GM19455 (cell line): ENCODE results near the gene CSF2RB.

Source experiments
- ATAC-seq: cut with Tn5 transposase; IDR thresholded peaks from one replicate; pipeline ENCODE4 v1.9.1; 2021; ENCODE audit not compliant: unreplicated experiment

Gene CSF2RB

DNA sequence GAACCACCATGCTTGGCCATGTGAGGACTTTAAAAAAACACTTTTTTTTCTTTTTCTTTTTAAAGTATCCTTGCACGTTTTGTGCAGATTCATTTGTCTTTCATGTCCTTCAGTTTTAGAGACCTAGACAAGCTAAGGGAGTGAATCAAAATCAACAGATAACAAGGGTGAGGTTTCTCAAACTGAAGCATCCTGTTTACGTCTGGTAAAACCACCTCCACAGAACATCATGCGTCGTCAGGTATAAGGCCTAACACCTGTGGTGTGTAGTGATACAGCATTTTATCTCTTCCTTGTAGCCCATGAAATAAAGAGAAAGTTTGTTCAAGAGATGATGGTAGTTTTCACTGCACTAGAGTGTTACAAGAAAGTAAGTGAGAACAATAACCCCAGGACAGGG is 26.3 kb upstream of the CSF2RB start:
- no peak for ATAC-seq

GRCh38 chr22:36891646-36892045 is 21.8 kb upstream of the CSF2RB start:
- ATAC-seq = no peak

DNA sequence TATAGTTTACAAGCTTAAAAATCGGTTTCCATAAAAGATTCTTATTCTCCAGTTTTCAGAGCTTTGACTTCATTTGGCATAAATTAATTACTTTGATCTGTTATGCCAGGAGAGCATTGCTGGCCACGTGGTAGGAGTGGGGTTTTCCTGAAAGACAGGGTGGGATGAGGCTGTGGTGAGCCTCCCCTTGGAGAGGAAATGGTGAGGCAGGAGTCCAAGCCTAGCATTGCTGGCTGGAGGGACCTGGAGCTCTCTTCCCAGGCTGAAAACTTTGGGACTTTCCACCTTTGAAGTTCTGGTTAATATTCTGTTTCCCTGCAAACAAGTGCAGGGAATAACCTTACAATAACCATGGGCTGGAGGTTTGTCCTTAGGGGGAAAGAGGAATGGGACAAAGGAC is 21.1 kb upstream of the CSF2RB start:
- no peak for ATAC-seq

DNA sequence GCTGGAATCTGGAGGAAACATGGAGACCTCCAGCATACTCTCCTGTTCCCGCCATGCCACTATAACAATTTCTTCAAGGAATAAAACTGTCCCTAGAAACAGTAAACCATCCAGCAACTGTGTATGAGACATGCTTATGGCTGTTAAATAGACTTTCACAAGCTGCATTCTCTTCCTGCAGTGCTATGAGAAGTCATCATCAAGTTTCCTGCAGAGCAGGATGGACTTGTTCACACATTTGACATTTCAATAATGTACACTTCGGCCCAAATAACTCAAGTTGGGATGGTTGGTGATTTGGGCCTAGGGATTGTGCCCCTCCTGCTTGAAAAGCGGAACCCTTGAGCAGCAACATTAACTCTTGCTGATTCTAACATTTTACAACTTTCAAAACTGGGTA is 20.2 kb upstream of the CSF2RB start:
- no peak for ATAC-seq

- no peak for ATAC-seq
Measured at GRCh38 chr22:36894266-36894665, 19.2 kb upstream of the CSF2RB start.

- ATAC-seq = no peak
Measured at GRCh38 chr22:36897611-36898010, 15.8 kb upstream of the CSF2RB start.

GRCh38 chr22:36898690-36899089 is 14.7 kb upstream of the CSF2RB start:
- no peak for ATAC-seq

DNA sequence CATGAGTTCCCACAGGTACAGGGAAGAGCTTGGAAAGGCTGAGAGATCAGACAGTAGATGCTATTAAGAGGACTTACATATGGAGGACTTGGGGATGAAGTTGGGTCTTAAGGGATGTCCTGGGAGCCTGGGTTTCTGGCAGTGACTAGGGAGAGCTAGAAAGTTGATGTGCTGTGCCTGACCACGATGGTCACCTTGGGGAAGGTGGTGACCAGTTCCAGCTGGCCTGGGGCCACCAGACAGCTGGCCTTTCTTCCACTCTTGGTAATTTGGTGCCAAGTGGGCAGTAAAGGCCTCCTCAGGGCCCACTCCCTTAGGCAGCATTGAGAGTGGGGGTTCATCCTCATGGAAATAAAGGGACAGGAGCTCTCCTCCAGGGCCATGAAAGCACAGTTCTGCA is 13.9 kb upstream of the CSF2RB start:
- ATAC-seq = no peak

DNA sequence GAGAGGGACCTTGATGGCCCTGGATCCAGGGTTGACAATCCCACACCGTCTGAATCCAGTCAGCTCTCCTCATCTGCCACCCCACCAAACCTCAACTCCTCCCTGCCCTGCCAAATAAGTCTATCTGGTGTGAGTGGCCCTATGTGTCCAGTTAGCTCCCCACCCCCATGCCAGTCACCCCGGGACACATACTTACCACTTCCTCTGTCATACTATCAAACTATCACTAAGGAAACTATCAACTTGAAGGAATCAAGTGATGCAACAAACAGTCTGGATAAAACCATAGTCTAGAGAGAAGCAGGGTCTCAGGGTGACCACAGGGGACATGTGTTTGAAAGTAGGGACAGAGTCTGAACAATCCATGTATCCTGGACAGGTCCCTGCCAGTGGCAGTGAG is 13.2 kb upstream of the CSF2RB start:
- ATAC-seq = no peak

GRCh38 chr22:36900880-36901279 is 12.5 kb upstream of the CSF2RB start:
- no peak for ATAC-seq

DNA sequence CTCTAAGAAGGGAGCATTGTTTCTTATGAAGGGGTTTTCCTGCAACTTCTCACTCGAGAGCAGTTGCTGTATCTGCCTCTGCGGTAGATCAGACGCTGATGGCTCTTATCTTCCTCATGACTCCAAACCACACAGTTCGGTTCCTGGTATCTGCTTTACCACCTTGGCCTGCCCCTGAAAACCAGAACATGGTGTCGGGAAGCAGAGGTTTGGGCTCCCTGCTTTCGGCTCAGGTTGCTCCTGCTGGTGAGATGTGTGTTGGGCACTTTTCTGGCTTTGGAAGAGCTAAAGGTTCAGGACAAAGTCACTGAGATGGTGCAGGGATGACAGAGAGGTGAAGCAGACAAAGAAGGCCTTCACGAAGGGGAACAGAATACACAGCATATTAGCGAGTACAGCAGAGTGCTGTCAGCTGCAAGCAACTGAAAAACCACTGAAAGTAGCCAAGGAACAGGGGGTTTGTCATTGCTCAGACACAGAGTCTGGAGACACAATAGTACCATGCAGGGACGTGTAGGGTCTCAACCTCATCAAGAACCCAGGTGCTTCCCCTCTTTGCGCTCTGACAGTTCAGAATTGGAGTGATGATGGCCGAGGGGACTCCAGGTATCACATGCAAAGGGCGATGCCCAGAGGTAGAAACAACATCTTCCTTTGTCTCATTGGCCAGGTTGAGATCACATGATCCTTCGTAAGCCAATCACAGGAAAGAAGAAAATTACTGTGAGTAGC is 11.9 kb upstream of the CSF2RB start:
- ATAC-seq = no peak

DNA sequence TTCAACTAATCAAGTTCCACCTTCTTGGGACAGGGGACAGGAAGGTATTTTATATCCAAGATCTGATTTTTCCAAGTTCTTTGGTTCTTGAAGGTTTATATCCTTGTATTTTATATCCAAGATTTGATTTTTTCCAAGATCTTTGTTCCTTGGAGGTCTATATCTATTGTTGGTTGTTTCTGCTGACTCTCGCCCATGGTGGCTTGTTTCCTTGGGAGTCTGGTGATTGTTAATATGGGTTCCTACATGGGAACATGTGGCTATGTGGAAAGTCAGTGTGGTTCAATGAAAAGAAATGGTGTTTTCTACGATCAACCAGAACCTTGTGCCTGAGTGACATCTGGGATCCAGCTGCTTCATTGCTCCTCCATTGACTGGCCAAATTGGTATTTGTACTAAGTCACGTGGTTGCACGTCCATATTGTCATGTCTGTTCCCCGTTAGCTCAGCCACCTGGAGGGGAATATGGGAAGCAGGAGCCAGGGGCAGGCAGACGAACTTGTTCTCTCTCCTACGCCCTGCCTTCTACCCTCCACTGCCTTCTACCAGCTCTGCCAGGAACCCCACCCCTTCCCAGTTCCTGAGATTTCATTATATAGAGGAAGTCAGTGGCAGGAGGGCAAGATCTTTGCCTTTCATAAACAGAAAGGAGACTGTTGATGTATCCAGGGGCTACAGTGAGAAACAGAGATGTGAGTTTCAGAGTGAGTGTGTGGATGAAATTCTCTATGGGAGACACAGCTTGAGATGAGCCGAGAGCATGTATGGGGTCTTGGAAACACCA is 11.1 kb upstream of the CSF2RB start:
- ATAC-seq = no peak

DNA sequence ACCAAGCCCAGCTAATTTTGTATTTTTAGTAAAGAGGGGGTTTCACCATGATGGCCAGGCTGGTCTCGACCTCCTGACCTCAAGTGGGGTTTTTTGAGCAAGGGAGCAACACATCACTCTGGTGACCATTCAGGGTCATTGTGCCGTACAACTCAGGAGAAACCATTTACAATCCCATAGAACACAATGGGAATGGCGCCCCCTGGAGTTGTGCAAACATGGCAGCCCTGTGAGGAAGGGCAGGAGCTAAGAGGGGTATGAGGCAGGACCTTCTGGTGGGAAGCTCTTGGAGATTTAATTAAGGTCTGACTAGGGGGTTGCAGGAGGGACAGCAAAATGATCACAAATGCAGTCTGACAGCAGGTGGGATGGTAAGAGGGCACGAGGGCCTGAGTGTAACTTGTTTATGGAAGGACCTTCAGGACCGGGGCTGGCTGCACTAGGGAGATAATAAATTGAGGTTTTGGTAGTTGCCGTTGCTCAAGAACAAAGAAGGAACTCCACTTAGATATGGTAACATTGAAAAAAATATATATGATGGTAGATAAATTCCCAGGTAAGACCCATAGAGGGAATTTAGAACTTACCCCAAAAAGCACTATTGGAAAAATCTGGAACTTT is 9.1 kb upstream of the CSF2RB start:
- no peak for ATAC-seq

GRCh38 chr22:36907253-36908195 is 5.9 kb upstream of the CSF2RB start:
- ATAC-seq = no peak

- no peak for ATAC-seq
Measured at GRCh38 chr22:36910461-36910860, 3.0 kb upstream of the CSF2RB start.

- no peak for ATAC-seq
Measured at GRCh38 chr22:36911887-36912661, 1.4 kb upstream of the CSF2RB start.

DNA sequence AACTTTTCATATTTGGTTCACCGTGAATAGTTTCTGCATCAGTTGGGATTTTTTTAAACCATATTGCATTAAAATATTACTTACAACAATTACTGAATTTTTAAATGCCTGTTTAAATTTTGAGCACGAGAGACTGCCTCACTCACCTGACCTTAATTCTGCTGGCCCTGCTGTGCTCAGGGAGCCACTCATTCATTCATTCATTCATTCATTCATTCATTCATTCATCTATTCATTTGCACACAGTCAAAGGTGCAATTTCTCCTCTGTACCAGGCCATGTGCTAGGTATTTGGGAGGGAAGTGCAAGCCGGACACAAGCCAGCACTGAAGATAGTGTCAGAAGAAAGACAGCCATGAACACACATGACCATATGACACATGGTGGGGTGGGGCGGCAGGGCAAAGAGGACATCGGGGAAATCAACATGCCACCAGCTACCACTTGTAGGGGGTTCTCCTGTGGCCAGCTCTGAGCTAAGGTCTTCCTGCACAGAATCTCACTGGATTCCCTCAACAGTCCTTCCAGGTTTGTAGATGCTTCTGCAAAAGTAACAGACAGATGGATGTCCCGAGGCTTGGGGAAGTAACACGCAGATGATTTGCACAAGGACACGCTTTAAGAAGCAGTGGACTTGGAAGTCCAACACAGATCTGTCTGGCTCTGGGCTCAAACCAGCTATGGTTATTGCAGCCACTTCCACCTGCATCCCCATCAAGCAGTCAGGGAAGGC is 568 bp upstream of the CSF2RB start:
- no peak for ATAC-seq

DNA sequence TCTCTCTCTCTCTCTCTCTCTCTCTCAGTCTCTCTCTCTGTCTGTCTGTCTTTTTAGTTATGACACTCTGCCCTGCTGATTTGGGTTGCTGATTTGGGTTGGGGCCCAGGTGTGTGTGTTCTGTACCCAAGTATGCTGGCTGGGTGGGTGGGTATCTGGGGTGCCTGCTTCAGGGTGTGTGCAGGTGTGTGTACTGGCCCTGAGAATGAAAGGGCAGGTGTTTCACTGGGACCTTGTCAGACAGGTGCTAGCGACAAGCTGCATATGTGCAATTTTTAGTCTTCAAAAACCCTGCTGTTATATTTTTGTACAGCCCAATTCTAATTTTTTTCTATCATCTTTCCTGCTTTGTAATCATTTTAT is 943 bp downstream of the CSF2RB start:
- no peak for ATAC-seq

- no peak for ATAC-seq
Measured at GRCh38 chr22:36916034-36916433, 2.6 kb downstream of the CSF2RB start.
